ENCODE data around the gene TXNIP. TPM values are rescaled to one million over a fixed set of nuclear protein-coding genes. Genes with fewer than 3 reads are reported as not detected.

The TXNIP gene
- total and polyA plus RNA-seq, 12 donors: 231 to 1,142 (median 750) TPM

DNA sequence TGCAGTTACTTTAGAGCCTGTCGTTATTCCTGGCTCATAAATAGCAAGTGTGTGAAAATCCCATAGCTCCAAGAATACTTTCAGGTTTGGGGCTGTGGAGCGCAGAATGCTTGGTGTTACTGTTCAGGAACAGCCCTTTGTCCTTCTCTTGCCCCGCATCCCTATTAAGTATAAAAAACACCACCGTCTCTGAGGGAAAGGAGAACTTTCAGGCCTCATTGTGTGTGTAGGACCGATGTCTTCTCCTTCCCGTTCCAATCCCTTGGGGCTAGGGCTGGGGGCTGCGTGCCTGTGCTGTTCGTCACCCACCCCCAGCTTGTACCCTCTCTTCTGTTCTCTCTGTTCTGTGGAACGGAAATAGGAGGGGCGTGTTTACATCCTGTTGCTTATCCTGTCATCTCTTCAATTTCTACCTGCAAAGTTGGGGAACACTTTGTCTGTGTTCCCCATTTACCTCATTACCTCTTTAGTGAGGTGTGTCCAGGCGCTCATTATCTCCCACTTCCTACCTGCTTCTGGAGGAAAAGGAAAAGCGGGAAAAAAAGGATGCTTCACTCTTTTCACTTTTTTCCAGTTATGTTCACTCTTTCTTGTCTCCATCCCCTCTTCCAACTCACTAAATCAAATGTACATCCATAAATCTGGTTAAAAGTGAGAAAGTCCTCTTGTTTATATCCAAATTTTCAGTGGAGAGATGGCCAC, 788 bp upstream of the TXNIP start:
- intact Hi-C loops (cut with DNase I): loop anchor here in 3 of 10 donors (1.0 to 2.0 kb wide), 3 partner anchors 16 to 18 kb away; no protein-coding TSS in a partner anchor
- TF ChIP-seq, protein P1, sequence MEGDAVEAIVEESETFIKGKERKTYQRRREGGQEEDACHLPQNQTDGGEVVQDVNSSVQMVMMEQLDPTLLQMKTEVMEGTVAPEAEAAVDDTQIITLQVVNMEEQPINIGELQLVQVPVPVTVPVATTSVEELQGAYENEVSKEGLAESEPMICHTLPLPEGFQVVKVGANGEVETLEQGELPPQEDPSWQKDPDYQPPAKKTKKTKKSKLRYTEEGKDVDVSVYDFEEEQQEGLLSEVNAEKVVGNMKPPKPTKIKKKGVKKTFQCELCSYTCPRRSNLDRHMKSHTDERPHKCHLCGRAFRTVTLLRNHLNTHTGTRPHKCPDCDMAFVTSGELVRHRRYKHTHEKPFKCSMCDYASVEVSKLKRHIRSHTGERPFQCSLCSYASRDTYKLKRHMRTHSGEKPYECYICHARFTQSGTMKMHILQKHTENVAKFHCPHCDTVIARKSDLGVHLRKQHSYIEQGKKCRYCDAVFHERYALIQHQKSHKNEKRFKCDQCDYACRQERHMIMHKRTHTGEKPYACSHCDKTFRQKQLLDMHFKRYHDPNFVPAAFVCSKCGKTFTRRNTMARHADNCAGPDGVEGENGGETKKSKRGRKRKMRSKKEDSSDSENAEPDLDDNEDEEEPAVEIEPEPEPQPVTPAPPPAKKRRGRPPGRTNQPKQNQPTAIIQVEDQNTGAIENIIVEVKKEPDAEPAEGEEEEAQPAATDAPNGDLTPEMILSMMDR (IDR thresholded peaks at IDR 0.05): no peak
- peaks cover 12 to 66% (median 46%) of the 10 kb centered on the region in 9 donors for H3K4me1 ChIP-seq

DNA sequence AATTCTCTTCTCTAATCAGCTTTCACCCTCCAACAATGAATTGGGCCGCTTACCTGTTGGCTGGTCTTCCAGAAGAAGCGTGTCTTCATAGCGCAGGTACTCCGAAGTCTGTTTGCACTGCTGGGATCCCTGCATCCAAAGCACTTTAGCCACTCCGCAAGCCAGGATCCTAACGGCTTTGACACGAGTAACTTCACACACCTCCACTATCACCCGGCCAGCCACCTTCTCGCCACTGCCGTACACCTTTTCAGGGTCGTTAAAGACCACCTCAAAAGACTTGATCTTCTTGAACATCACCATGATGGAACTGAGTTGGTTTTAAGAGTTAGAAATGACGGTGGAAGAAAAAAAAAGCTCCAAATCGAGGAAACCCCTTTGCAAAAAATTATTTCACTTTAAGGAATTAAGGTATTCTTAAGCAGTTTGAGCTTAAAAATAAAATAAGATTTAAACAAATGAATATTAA, 381 bp downstream of the TXNIP start:
- intact Hi-C loops (cut with DNase I): loop anchor here in 3 of 10 donors (1.0 to 2.0 kb wide), 3 partner anchors 15 to 17 kb away; no protein-coding TSS in a partner anchor

More for the DNA sequence above, 788 bp upstream of the TXNIP start:
- Histone ChIP-seq H3K27ac (peak overlapping the region; percentile 89 to 99 (median 97)), H3K9me3 (no peaks in the 10 kb centered on the region), H3K27me3 (no peaks in the 10 kb centered on the region), H3K36me3 (peaks cover 8 to 40% (median 34%) of the 10 kb centered on the region in 9 donors), H3K4me3 (peak overlapping the region; percentile 34 to 90 (median 76))
- peak; percentile 12 to 58 (median 37) for ATAC-seq
- WGBS, 2 donors: 5 to 7% methylated on average over 12 of the region's 12 CpGs
- peak in 1 of 2 donors; percentile 53 for DNase-seq

DNA sequence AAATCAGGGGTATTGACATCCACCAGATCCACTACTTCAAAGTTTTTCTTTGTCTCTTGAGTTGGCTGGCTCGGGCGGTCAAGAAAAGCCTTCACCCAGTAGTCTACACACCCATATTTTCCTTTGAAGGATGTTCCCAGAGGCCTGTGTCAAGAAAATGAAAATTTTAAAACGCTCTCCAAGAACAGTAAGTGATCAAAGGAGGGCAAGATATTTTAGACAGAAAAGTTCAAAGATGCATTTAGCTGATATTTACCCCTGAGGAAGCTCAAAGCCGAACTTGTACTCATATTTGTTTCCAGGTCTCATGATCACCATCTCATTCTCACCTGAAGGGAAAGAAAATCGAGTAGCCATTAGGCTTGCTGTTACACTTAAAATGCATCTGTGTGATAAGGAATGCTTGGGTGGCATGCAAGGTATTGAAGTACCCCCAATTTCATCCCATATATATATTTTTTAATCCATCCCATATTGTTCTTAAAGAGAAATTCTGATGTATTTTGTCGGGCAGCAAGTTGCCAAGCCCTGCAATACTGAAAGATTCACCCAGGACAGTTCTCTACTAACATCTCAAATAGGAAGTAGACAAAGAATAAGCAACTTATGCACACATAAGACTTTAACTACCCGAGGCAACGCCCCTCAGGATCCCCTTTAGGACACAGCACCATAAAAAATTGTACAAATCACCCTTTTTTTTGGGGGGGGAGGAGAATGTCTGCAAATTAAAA, 1.1 kb downstream of the TXNIP start:
- 0% methylated on average over 8 of the region's 8 CpGs for whole genome bisulfite sequencing, 2 donors
- peak overlapping the region; percentile 70 to 90 (median 76) for H3K4me3 ChIP-seq
- TF ChIP-seq, protein P1 (IDR thresholded peaks at IDR 0.05): no peak
- no peaks in the 10 kb centered on the region for H3K27me3 ChIP-seq
- intact Hi-C loops (cut with DNase I): no loop called here
- no peaks in the 10 kb centered on the region for H3K9me3 ChIP-seq
- no peak for DNase-seq
- peak overlapping the region; percentile 89 to 98 (median 97) for H3K27ac ChIP-seq
- ATAC-seq: no peak
- H3K4me1 ChIP-seq: peaks cover 12 to 70% (median 56%) of the 10 kb centered on the region in 9 donors
- H3K36me3 ChIP-seq: peaks cover 8 to 42% (median 35%) of the 10 kb centered on the region in 9 donors

More for the DNA sequence above, 381 bp downstream of the TXNIP start:
- Histone ChIP-seq H3K36me3 (peaks cover 8 to 42% (median 35%) of the 10 kb centered on the region in 9 donors), H3K9me3 (no peaks in the 10 kb centered on the region), H3K27ac (peak overlapping the region; percentile 89 to 98 (median 97)), H3K4me1 (peaks cover 12 to 67% (median 53%) of the 10 kb centered on the region in 9 donors), H3K4me3 (peak overlapping the region; percentile 70 to 90 (median 76)), H3K27me3 (no peaks in the 10 kb centered on the region)
- 1 to 2% methylated on average over 13 of the region's 13 CpGs for WGBS, 2 donors
- TF ChIP-seq, protein P1 (IDR thresholded peaks at IDR 0.05): no peak
- DNase-seq (no peak), ATAC-seq (no peak)

Measured in heart right ventricle (tissue), 16 donors.